Kidney epithelial cell (primary cell): Measurements from ENCODE around the gene AGL. TPM values are rescaled to one million over a fixed set of nuclear protein-coding genes. Genes with fewer than 3 reads are reported as not detected.
"Not testable (repeated sequence)": the region's sequence is repeated elsewhere in the genome, so short reads cannot be mapped to it uniquely, and the experiment has no call there.

Experiments
- DNase-seq: peaks from one replicate; pipeline ENCODE4 v3.0.0-alpha.2; 2010; ENCODE audit warnings: low read depth
- H3K27me3 ChIP-seq: 2 replicates; pipeline ENCODE4 v1.6.0; 2011; ENCODE audit warnings: low read length; ENCODE audit not compliant: control insufficient read depth, insufficient read depth
- H3K36me3 ChIP-seq: 2 replicates; pipeline ENCODE4 v1.5.1; 2011; ENCODE audit warnings: low read length; ENCODE audit not compliant: control insufficient read depth, insufficient read depth
- H3K4me3 ChIP-seq: 2 replicates; pipeline ENCODE4 v1.5.1; 2011; ENCODE audit warnings: low read depth, mild to moderate bottlenecking, control low read depth, low read length
- total RNA-seq: library from RNA; depleted of rRNA; stranded (reverse); fragments of >200 nt; gene quantifications from 2 replicates; pipeline ENCODE4 v1.2.3, GENCODE V29; 2015
- TF ChIP-seq, protein P1 (sequence below): IDR thresholded peaks from 2 replicates; pipeline ENCODE4 v1.5.1; 2011; ENCODE audit warnings: mild to moderate bottlenecking, moderate library complexity, low read length, control low read depth, inconsistent platforms; ENCODE audit not compliant: insufficient read depth, poor library complexity, severe bottlenecking

Gene AGL
- total RNA-seq, 1 donor from 2014 or later, result 15.4 TPM

DNA sequence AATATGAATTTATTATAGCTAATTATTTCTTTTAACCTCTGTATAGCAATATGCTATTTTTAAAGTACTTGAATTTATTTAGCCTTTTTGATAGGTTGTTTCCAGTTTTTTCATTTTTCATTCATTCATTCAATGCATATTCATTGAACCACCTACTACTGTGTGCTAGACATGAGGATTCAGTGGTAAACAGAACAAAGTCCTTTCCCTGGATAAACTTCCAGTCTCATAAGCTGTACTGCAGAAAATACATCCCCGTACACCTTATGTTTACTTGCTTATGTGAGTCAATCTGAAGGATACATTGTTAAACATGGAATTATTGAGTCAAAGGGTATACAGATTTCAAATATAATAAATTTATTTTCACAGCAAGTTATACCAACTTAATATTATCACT lies 21.9 kb downstream of the AGL start:
- Histone ChIP-seq H3K27me3 (no peaks in the 10 kb centered on the region), H3K4me3 (no peak overlapping the region), H3K36me3 (no peaks in the 10 kb centered on the region)
- TF ChIP-seq, protein P1, sequence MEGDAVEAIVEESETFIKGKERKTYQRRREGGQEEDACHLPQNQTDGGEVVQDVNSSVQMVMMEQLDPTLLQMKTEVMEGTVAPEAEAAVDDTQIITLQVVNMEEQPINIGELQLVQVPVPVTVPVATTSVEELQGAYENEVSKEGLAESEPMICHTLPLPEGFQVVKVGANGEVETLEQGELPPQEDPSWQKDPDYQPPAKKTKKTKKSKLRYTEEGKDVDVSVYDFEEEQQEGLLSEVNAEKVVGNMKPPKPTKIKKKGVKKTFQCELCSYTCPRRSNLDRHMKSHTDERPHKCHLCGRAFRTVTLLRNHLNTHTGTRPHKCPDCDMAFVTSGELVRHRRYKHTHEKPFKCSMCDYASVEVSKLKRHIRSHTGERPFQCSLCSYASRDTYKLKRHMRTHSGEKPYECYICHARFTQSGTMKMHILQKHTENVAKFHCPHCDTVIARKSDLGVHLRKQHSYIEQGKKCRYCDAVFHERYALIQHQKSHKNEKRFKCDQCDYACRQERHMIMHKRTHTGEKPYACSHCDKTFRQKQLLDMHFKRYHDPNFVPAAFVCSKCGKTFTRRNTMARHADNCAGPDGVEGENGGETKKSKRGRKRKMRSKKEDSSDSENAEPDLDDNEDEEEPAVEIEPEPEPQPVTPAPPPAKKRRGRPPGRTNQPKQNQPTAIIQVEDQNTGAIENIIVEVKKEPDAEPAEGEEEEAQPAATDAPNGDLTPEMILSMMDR, result no peak
- DNase-seq, result no peak

DNA sequence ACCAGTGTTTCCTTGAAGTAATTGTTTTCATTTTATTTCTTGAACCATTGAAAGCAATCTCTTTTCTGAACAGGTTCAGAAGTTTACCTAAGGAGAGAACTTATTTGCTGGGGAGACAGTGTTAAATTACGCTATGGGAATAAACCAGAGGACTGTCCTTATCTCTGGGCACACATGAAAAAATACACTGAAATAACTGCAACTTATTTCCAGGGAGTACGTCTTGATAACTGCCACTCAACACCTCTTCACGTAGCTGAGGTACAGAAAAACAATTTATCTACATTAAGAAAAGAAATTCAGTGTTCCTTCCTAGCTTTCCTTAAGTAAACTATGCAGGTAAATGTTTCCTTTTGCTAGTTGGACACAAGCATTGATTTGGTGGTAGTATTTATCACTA lies 27.4 kb downstream of the AGL start:
- Histone ChIP-seq H3K4me3 (no peak overlapping the region), H3K27me3 (no peaks in the 10 kb centered on the region), H3K36me3 (no peaks in the 10 kb centered on the region)
- DNase-seq, result no peak
- TF ChIP-seq, protein P1, result no peak

DNA sequence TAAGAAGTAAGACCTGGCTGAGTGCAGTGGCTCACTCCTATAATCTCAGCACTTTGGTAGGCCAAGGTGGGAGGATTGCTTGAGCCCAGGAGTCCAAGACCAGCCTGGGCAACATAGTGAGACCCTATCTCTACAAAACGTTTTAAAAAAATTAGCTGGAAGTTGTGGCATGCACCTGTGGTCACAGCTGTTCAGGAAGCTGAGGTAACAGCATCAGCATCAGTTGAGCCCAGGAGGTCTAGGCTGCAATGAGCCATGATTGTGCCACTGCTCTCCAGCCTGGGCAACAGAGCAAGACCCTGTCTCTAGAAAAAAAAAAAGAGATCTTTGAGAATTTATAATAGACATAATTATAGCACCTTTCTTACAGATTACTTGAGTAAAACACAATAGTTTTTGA lies 36.0 kb downstream of the AGL start:
- Histone ChIP-seq H3K36me3 (peaks cover 1% of the 10 kb centered on the region), H3K4me3 (no peak overlapping the region), H3K27me3 (no peaks in the 10 kb centered on the region)
- no peak for DNase-seq
- TF ChIP-seq, protein P1, result no peak

DNA sequence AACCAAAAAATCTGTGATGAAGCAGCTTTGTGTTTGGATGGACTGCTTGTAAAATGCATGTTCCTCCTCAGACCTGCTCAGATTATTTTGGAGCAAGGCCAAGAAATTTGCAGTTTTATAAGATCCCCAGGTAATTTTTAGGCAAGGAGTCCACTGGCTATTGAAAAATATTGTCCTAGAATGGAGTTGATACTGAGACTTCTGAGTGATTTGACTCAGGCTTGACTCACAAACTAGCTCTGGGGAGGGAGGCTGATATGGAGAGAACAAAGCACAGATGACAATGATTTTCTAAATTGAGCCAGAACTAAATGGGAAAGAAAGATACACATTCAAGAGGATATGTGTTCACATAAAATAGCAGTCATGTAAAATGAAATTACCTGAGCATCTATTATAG lies 36.7 kb downstream of the AGL start:
- no peaks in the 10 kb centered on the region for H3K27me3 ChIP-seq
- H3K36me3 ChIP-seq, result peaks cover 1% of the 10 kb centered on the region
- no peak overlapping the region for H3K4me3 ChIP-seq
- TF ChIP-seq, protein P1, result no peak
- no peak for DNase-seq

DNA sequence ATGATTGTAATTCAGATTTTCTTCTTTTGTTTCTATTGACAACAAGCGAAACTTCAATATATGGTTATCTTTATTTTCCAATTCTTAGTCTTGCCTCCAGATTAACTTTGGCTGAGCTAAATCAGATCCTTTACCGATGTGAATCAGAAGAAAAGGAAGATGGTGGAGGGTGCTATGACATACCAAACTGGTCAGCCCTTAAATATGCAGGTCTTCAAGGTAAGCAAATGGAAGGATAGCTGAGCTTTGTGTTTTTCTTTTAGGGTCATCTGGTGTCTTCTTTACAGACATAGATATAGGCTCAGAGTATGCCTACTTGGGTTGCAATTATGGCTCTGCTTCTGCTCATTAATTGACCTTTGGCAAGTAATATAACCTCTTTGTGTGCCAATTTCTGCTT lies 37.7 kb downstream of the AGL start:
- Histone ChIP-seq H3K4me3 (no peak overlapping the region), H3K27me3 (no peaks in the 10 kb centered on the region), H3K36me3 (peaks cover 1% of the 10 kb centered on the region)
- DNase-seq, result no peak
- TF ChIP-seq, protein P1, result no peak

DNA sequence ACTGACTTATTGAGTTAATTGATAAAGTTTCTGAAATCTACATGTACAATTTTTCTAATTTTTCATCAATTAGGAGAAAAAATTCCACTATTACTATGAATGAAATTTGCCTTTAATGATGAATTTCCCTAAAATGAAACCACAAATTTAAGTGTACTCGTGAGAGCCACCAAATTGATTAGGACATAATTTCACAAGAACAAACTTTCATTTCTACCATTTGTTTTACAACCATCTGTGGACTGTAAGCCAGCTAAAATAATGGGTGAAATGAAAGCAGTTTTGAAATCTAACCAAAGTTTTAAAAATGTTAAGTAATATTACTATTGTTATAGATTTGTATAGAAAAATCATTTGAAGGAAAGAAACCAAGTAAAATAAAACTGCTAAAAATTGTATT lies 41.8 kb downstream of the AGL start:
- Histone ChIP-seq H3K36me3 (no peaks in the 10 kb centered on the region), H3K4me3 (no peak overlapping the region), H3K27me3 (no peaks in the 10 kb centered on the region)
- TF ChIP-seq, protein P1, result no peak
- DNase-seq, result no peak

DNA sequence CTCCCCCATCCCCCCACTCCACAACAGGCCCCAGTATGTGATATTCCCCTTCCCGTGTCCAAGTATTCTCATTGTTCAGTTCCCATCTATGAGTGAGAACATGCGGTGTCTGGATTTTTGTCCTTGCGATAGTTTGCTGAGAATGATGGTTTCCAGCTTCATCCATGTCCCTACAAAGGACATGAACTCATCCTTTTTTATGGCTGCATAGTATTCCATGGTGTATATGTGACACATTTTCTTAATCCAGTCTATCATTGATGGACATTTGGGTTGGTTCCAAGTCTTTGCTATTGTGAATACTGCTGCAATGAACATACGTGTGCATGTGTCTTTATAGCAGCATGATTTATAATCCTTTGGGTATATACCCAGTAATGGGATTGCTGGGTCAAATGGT lies 53.1 kb downstream of the AGL start:
- DNase-seq, H3K27me3 ChIP-seq, H3K4me3 ChIP-seq, H3K36me3 ChIP-seq: not testable (repeated sequence)
